AG04450 (cell line): ENCODE data around the gene MED23. TPM values are rescaled to one million over a fixed set of nuclear protein-coding genes. Genes with fewer than 3 reads are reported as not detected.

ENCODE experiments used
- CTCF ChIA-PET: fragments of 300-600, 350-600 bp; formaldehyde crosslinking; extraction: SDS; loops from one replicate; lab custom pipeline; 2022; ENCODE audit warnings: antibody characterized with exemption, inconsistent platforms; lab: Charles Lee
- POLR2A ChIA-PET: fragments of 350-600 bp; formaldehyde crosslinking; extraction: SDS; loops from one replicate; lab custom pipeline; 2021; ENCODE audit warnings: antibody characterized with exemption, inconsistent platforms; lab: Yijun Ruan, JAX
- DNase-seq: peaks from one replicate; pipeline ENCODE4 v3.0.0-alpha.2; 2011; ENCODE audit warnings: low read depth, low spot score
- H3K27ac ChIP-seq: one replicate; pipeline ENCODE4 v1.5.1; 2012; ENCODE audit warnings: low read depth, low read length, control low read depth
- H3K27me3 ChIP-seq: one replicate; pipeline ENCODE4 v1.6.0; 2012; ENCODE audit warnings: low read length; ENCODE audit not compliant: control insufficient read depth, insufficient read depth
- H3K4me3 ChIP-seq: 2 replicates; pipeline ENCODE4 v1.5.1; 2011; ENCODE audit warnings: mild to moderate bottlenecking, low read depth, low read length, control low read depth
- H3K9me3 ChIP-seq: 2 replicates; pipeline ENCODE4 v1.5.1; 2012; ENCODE audit warnings: low read length; ENCODE audit not compliant: control insufficient read depth, insufficient read depth
- polyA plus RNA-seq: library from polyadenylated mRNA; depleted of rRNA; stranded (reverse); fragments of >200 nt; gene quantifications from 2 replicates; pipeline ENCODE4 v1.2.3, GENCODE V29; 2011
- TF ChIP-seq, protein P1 (sequence below): IDR thresholded peaks from 2 replicates; pipeline ENCODE4 v1.5.1; 2011; ENCODE audit warnings: low read depth, low read length, control low read depth, inconsistent platforms

Gene MED23
- polyA plus RNA-seq, 1 experiment, result 40.1 TPM

DNA sequence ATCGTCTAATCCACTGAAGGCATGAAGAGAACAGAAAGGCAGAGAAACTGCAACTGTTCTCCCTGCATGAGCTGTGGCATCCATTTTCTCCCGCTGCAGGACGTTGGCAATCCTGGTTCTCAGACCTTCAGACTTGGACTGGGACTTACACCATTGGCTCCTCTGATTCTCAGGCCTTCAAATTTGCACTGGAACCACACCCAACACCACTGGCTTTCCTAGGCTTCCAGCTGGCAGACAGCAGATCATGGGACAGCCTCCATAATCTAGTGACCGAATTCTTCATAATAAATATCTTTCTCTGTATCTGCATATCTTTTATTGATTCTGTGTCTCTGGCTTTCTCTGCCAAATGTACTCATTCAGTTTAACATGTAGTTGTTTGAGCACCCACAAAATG lies 69.1 kb downstream of the MED23 start:
- DNase-seq, result no peak
- ChIA-PET CTCF (interaction anchor here (0.5 to 1.0 kb wide), 2 partner anchors 9 to 38 kb away, joined by 3 read pairs; no protein-coding TSS in a partner anchor), POLR2A (no interaction called here)
- TF ChIP-seq, protein P1, sequence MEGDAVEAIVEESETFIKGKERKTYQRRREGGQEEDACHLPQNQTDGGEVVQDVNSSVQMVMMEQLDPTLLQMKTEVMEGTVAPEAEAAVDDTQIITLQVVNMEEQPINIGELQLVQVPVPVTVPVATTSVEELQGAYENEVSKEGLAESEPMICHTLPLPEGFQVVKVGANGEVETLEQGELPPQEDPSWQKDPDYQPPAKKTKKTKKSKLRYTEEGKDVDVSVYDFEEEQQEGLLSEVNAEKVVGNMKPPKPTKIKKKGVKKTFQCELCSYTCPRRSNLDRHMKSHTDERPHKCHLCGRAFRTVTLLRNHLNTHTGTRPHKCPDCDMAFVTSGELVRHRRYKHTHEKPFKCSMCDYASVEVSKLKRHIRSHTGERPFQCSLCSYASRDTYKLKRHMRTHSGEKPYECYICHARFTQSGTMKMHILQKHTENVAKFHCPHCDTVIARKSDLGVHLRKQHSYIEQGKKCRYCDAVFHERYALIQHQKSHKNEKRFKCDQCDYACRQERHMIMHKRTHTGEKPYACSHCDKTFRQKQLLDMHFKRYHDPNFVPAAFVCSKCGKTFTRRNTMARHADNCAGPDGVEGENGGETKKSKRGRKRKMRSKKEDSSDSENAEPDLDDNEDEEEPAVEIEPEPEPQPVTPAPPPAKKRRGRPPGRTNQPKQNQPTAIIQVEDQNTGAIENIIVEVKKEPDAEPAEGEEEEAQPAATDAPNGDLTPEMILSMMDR, result no peak
- H3K27ac ChIP-seq, result no peak overlapping the region
- H3K9me3 ChIP-seq, result no peaks in the 10 kb centered on the region
- no peaks in the 10 kb centered on the region for H3K27me3 ChIP-seq
- no peak overlapping the region for H3K4me3 ChIP-seq

DNA sequence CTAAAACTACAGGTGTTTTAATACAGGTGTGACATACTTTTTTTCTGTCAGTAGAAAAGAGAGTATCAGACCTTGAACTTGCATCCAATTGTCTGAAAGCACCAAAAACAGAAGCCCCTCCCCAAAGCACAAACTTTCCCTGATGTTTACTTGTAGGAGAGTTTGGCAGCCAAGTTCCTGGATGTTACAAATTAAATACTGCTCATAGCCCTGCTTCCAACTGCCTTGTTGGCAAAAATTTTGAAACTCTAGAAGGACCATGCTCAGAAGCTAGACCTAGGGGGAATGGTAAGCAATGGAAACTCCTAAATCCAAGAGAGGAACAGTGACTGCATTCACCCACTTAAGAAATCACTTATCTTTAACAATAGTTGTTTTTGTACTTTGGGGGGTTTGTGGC lies 72.0 kb downstream of the MED23 start:
- Histone ChIP-seq H3K9me3 (no peaks in the 10 kb centered on the region), H3K27me3 (no peaks in the 10 kb centered on the region), H3K4me3 (no peak overlapping the region), H3K27ac (no peak overlapping the region)
- no peak for DNase-seq
- CTCF ChIA-PET, result interaction anchor here (1.0 kb wide), 2 partner anchors 22 to 36 kb away, joined by 3 to 5 read pairs; no protein-coding TSS in a partner anchor
- POLR2A ChIA-PET, result no interaction called here
- TF ChIP-seq, protein P1, result no peak

DNA sequence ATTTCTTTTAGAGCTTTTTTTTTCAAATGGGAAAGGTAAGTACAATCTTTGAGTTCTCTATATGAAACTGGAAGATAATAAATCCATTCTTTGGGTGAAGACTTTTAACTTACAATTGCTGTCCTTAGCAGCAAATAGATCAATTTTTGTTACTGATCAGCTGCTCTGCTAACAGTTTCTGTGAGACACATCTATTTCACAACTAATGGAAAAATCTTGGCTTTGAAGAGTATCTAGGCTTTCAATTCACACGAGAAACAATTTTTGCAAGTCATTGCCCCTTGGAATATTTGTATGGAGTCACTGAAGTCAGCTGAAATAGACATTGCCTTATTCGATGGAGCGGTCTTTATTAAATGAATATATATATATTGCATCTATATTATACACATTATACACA lies 75.5 kb downstream of the MED23 start:
- no peak for DNase-seq
- H3K27ac ChIP-seq, result no peak overlapping the region
- POLR2A ChIA-PET, result no interaction called here
- no peak overlapping the region for H3K4me3 ChIP-seq
- H3K27me3 ChIP-seq, result peaks cover 3% of the 10 kb centered on the region
- no peaks in the 10 kb centered on the region for H3K9me3 ChIP-seq
- CTCF ChIA-PET, result interaction anchor here (1.4 kb wide), 1 partner anchor 19 kb away, joined by 4 read pairs; no protein-coding TSS in a partner anchor
- TF ChIP-seq, protein P1, result no peak

DNA sequence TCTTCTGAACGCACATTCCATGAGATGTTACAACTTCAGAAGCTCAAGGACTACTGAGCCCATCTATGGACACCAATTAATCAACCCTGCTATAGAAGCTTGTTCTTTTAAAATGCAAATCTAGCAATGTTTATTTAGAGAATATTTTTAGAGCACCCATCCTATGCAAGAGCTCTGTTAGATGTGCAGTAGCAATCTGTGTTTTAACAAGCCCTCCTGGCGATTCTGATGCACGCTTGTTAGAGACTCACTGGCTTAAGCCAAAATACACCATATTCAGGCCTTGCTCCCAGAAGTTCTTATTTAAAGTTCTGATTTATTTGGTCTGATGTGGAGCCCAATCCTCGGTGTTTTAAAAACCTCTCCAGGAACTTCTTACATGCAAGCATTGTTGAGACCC lies 76.1 kb downstream of the MED23 start:
- Histone ChIP-seq H3K27ac (no peak overlapping the region), H3K4me3 (no peak overlapping the region), H3K9me3 (no peaks in the 10 kb centered on the region), H3K27me3 (peaks cover 3% of the 10 kb centered on the region)
- TF ChIP-seq, protein P1, result no peak
- CTCF ChIA-PET, result interaction anchor here (1.4 kb wide), 1 partner anchor 18 kb away, joined by 4 read pairs; no protein-coding TSS in a partner anchor
- DNase-seq, result no peak
- POLR2A ChIA-PET, result no interaction called here

DNA sequence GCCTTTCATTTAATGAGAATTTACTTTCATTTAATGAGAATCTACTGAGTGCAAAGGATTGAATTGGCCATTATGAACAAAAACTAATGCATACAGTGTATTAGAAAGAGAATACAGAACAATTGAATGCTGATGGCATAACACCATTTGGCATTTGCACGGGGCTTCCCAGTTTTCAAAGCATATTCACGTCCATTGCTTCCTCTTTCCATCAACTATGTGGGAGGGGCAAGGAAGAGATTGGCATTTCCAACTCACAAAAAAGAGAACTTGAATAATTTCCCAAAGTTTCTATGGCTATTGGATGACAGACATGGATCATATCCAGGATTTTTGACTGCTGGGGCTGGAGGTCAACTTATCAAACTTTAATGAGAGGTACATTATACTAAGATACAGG lies 78.2 kb downstream of the MED23 start:
- H3K27ac ChIP-seq, result no peak overlapping the region
- TF ChIP-seq, protein P1, result no peak
- no peak overlapping the region for H3K4me3 ChIP-seq
- H3K27me3 ChIP-seq, result peaks cover 5% of the 10 kb centered on the region
- no peak for DNase-seq
- no peaks in the 10 kb centered on the region for H3K9me3 ChIP-seq
- CTCF ChIA-PET, result interaction anchor here (0.7 kb wide), 1 partner anchor 30 kb away, joined by 3 read pairs; no protein-coding TSS in a partner anchor
- POLR2A ChIA-PET, result no interaction called here
